Measurements from ENCODE around the gene IAPP. TPM values are rescaled to one million over a fixed set of nuclear protein-coding genes. Genes with fewer than 3 reads are reported as not detected.
"Not testable (repeated sequence)": the region's sequence is repeated elsewhere in the genome, so short reads cannot be mapped to it uniquely, and the experiment has no call there.

The IAPP gene
- total RNA-seq, 1 experiment from 2014 or later = not detected

- in situ Hi-C loops (cut with HindIII; ENCODE audit: low pct_unique_long_range_greater_than_20kb, low sequenced_read_pairs) = no loop called here
- DNase-seq (ENCODE audit: low read depth) = no peak
Measured at GRCh38 chr12:21369141-21369980, 3.3 kb upstream of the IAPP start.

DNA sequence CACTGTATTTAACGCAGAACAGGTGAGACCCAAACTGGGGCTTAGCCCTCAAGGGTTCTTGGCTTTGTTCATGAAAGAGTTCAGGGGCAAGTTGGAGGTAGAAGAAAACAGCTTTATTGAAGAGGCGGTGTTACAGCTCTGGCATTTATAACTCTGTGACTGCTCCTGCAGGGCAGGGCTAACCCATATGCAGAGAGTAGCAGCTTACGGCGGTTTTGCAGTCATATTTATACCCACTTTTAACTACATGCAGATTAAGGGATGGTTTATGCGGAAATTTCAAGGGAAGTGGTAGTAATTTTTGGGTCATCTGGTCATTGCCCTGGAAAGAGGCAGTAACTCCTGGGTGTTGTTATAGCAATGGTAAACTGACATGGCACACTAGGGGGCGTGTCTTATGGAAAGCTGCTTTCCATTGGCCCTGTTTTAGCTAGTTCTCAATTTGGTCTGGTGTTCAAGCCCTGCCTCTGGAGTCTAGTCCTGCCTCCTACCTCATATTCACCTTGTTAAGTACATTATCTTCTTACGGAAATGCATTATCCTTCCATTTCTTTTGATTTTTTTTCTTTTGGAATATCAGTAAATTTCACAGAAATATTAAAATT, 1.8 kb upstream of the IAPP start:
- no peak for DNase-seq (ENCODE audit: low read depth)
- in situ Hi-C loops (cut with HindIII; ENCODE audit: low pct_unique_long_range_greater_than_20kb, low sequenced_read_pairs) = no loop called here

GRCh38 chr12:21379218-21379617, 6.5 kb downstream of the IAPP start:
- DNase-seq (ENCODE audit: low read depth) = no peak
- in situ Hi-C loops (cut with HindIII; ENCODE audit: low pct_unique_long_range_greater_than_20kb, low sequenced_read_pairs) = no loop called here

GRCh38 chr12:21381320-21381719, 8.6 kb downstream of the IAPP start:
- in situ Hi-C loops (cut with HindIII; ENCODE audit: low pct_unique_long_range_greater_than_20kb, low sequenced_read_pairs) = not testable (repeated sequence)

DNA sequence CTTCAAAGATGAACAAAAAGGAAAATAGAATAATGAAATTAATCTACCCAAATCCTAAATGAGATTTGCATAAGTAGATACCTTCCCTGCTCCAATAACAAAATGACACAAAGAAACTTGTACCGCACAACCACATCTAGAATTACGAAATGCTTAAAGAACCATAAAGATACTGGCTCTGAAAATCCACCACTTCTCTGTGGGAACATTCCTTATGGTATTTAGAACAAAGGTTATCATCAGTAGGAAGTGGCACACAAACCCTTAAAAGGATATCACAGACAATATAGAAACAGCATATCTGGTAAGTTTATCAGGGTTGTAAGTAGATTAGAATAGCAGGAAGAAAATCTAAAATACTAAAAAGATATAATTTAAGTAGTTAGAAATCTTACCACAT, 11.6 kb downstream of the IAPP start:
- DNase-seq (ENCODE audit: low read depth) = no peak
- in situ Hi-C loops (cut with HindIII; ENCODE audit: low pct_unique_long_range_greater_than_20kb, low sequenced_read_pairs) = no loop called here

More at GRCh38 chr12:21381320-21381719, 8.6 kb downstream of the IAPP start:
- DNase-seq (ENCODE audit: low read depth) = not testable (repeated sequence)

DNA sequence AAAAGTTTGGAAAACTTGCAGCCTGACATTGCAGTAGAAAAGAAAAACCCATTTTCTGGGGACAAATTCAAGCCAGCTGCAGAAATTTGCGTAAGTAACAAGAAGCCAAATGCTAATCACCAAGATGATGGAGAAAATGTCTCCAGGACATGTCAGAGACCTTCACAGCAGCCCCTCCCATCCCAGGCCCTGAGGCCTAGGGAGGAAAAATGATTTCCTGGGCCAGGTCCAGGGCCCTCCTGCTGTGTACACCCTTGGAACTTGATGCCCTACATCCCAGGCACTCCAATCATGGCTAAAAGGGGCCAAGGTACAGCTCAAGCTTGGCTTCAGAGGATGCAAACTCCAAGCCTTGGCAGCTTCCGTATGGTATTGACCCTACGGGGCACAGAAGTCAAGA, 14.5 kb downstream of the IAPP start:
- in situ Hi-C loops (cut with HindIII; ENCODE audit: low pct_unique_long_range_greater_than_20kb, low sequenced_read_pairs) = no loop called here
- no peak for DNase-seq (ENCODE audit: low read depth)

DNA sequence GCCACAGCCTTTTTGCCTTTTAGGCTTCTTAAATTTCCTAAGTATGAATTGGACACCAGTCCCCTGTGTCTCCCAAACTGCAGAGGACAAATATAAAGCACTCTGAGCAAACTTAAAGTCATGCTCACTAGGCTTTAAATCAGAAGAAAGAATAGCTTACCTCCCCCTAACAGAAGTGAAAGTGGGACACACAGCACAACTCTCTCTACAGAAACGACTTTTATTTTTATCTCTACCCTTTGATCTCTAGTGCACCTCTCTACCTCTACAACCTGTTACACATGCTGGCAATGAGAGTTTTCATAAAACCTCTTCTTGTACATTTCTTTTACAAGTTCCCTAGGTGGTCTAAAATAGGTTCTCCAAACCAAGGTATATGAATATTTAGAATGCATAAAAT, 19.7 kb downstream of the IAPP start:
- no peak for DNase-seq (ENCODE audit: low read depth)
- in situ Hi-C loops (cut with HindIII; ENCODE audit: low pct_unique_long_range_greater_than_20kb, low sequenced_read_pairs) = no loop called here

- in situ Hi-C loops (cut with HindIII; ENCODE audit: low pct_unique_long_range_greater_than_20kb, low sequenced_read_pairs); DNase-seq (ENCODE audit: low read depth): not testable (repeated sequence)
Measured at GRCh38 chr12:21394828-21395626, 22.3 kb downstream of the IAPP start.

- DNase-seq (ENCODE audit: low read depth) = no peak
- in situ Hi-C loops (cut with HindIII; ENCODE audit: low pct_unique_long_range_greater_than_20kb, low sequenced_read_pairs) = no loop called here
Measured at GRCh38 chr12:21413369-21414277, 40.9 kb downstream of the IAPP start.

- in situ Hi-C loops (cut with HindIII; ENCODE audit: low pct_unique_long_range_greater_than_20kb, low sequenced_read_pairs) = no loop called here
Measured at GRCh38 chr12:21416511-21417121, 43.9 kb downstream of the IAPP start.

DNA sequence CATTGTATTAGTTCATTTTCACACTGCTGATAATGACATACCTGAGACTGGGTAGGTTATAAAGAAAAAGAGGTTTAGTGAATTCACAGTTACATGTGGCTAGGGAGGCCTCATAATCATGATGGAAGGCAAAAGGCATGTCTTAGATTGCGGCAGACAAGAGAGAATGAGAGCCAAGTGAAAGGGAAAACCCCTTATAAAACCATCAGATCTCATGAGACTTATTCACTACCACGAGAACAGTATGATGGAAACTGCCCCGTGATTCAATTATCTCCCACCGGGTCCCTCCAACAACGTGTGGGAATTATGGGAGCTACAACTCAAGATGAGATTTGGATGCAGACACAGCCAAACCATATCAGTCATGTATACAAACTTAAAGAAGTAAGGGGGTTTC, 45.7 kb downstream of the IAPP start:
- in situ Hi-C loops (cut with HindIII; ENCODE audit: low pct_unique_long_range_greater_than_20kb, low sequenced_read_pairs); DNase-seq (ENCODE audit: low read depth): not testable (repeated sequence)

More at GRCh38 chr12:21416511-21417121, 43.9 kb downstream of the IAPP start:
- DNase-seq (ENCODE audit: low read depth) = peak; percentile 89

DNA sequence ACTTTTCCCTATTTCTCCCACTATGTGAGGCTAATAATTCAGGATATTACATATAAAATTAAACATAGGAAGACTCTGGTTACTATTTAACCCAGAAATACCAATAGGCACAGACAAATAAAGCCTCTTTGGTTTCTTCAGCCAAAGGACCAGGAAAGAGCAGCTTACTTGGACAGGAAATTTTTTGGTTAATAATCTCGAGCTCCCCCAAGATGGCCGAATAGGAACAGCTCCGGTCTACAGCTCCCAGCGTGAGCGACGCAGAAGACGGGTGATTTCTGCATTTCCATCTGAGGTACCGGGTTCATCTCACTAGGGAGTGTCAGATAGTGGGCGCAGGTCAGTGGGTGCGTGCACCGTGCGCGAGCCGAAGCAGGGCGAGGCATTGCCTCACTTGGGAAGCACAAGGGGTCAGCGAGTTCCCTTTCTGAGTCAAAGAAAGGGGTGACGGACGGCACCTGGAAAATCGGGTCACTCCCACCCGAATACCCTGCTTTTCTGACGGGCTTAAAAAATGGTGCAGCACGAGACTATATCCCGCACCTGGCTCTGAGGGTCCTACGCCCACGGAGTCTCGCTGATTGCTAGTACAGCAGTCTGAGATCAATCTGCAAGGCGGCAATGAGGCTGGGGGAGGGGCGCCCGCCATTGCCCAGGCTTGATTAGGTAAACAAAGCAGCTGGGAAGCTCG, 46.5 kb downstream of the IAPP start:
- in situ Hi-C loops (cut with HindIII; ENCODE audit: low pct_unique_long_range_greater_than_20kb, low sequenced_read_pairs) = not testable (repeated sequence)

DNA sequence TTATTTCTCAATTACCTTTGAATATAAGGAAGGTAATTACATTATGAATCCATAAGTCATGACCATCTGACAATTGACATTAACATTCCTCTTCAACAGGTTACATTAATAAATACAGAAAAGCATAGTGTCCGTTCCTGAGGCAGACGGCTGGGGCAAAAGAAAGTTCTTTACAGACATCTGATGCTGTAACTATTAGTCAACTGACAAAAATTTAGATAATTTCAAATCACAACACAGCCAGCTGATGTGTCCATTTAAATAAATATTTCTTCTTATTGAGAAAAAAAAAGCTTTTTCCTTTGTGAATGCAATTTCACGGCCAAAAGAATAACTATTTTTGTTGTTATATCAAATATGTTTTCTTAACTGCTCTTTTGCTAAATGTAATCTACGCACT, 55.5 kb downstream of the IAPP start:
- in situ Hi-C loops (cut with HindIII; ENCODE audit: low pct_unique_long_range_greater_than_20kb, low sequenced_read_pairs) = no loop called here
- no peak for DNase-seq (ENCODE audit: low read depth)

More for the DNA sequence above, 46.5 kb downstream of the IAPP start:
- not testable (repeated sequence) for DNase-seq (ENCODE audit: low read depth)

Measured in Caki2 (cell line).